GM23248 (cell line): Measurements from ENCODE around the gene ATG9B.

Experiments used
- EZH2 ChIP-seq: fragments of 200-600 bp; sonication (generic); IDR thresholded peaks from 2 replicates; pipeline ENCODE4 v1.6.1; 2018; ENCODE audit warnings: antibody characterized with exemption, mild to moderate bottlenecking; ENCODE audit not compliant: insufficient read depth, poor library complexity, severe bottlenecking
- EZH2phosphoT487 ChIP-seq: fragments of 200-600 bp; sonication (generic); IDR thresholded peaks from 2 replicates; pipeline ENCODE4 v1.6.1; 2018; ENCODE audit warnings: antibody characterized with exemption, moderate library complexity, mild to moderate bottlenecking, low read depth; ENCODE audit not compliant: insufficient read depth

- TF ChIP-seq EZH2phosphoT487 (no peak), EZH2 (no peak)
These were observed 14.8 kb downstream of the ATG9B start for GRCh38 chr7:151009327-151010036.
